HG03571 (cell line): Measurements from ENCODE around the gene TCAIM.
"Not testable (repeated sequence)": the region's sequence is repeated elsewhere in the genome, so short reads cannot be mapped to it uniquely, and the experiment has no call there.

Experiments
- ATAC-seq: cut with Tn5 transposase; IDR thresholded peaks from one replicate; pipeline ENCODE4 v1.9.1; 2021; ENCODE audit not compliant: unreplicated experiment

Gene TCAIM

DNA sequence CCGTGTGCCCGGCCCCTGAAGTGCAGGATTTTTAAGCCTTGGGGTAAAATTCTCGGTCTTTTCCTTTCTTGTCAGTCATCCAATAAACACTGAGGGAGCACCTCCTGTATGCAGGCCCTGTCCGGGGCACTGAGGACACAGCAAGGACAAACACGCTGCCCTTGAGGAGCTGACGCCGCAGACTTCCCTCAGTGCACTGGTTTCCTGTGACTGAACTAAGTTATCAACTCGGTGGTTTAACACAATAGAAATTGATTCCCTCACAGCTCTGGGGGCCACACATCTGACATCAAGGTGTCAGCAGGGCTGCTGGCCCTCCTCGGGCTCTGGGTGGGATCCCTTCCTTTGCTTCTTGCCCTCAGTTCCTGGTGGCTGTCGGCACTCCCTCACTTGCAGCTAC lies 73.8 kb downstream of the TCAIM start:
- no peak for ATAC-seq

DNA sequence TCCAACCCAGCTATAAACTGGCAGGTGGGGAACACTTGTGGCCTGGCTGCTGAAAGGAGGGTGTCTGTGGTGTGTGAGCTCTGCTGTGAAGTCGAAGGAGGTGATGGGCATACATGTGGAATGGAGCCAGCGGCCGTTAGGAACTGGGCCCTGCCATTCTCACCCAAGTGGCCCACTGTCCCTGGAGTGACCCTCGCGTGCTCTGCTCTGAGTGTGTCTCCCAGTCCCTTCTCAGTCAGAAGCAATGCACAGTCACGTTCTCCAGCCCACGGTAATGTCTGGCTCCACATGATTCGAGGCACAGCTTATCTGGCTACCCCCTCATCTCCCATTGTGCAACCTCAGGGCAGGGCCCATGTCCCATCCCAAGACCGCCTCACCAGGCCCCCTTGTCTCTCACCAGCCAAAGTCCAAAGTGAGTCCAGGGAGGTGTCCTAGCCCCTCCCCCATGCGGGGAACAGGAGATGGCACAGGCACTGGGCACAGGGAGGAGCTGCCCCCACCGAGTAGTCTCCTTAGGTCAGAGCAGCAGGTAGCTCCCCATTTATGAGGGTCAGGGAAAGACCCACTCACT lies 76.0 kb downstream of the TCAIM start:
- ATAC-seq = no peak

DNA sequence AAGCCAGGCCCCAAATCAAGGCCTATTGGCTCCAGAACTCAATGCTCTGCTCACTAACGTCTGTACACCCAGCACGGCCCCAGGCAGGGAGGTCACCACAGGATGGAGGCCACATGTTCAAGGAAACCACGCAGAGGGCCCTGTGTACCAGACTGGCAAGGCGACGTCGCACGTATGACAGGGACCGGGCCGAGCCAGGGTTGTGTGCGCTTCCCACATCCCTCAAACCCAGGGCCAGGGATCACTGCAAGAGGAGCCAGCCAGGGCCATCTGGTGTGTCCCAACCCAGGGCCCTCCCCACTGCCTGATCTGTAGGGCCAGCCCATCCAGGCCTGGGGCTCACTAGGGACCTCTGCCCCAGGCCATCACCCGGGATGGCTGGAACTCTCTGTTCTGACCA lies 76.9 kb downstream of the TCAIM start:
- ATAC-seq = no peak

DNA sequence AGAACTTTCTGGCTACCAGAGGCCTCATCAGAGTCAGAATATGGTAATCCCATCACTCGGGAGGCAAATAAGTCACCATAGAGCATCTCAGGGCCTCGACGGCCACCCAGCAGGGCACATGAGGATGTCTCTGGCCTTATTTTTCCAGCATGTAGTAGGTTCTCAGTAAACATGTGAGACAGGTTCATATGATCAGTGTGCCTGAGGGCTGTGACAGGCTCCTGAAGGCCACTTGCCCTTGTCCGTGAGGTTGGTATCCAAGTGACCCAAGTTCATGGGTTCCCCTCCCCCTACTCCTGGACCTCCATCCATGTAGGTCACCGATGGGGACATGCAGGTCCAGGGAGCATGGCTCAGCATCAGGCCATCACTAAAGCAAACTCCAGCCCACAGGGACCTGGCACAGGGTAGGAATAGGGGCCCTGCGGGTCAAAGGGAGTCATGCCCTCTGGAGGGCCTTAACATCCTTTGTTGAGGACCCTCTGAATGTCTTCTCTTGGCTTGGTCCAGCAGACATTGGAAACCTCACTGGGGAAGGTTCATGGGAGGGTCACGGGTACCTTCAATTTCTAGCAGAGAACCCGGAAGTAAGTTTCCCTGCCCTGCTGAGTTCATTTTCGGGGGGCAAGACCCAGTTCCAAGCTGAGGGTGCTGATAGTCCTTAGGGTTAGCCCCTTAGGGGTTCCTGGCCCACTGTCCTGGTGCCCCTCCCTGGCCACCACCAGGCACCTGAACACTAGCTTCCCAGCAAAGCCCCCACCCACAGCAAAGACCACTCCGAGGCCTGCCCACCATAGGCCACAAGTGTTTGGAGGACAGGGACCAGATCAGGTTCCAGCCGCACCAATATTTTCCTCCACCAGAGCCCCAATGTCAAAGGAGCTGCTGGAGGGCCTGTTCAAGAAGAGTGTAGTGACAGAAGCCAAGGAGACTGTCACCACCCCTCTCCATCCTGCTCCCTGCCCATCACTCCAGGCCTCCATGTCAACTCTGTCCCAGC lies 77.8 kb downstream of the TCAIM start:
- ATAC-seq = no peak

DNA sequence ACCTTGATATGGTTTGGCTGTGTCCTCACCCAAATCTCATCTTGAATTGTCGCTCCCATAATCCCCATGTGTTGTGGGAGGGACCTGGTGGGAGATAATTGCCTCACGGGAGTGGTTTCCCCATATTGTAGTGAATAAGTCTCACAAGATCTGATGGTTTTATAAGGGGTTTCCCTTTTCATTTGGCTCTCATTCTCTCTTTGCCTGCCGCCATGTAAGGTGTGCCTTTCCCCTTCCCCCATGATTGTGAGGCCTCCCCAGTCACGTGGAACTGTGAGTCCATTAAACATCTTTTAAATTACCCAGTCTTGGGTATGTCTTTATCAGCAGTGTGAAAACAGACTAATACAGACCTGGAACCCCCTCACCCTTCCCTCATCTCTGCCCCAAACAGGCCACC lies 79.6 kb downstream of the TCAIM start:
- not testable (repeated sequence) for ATAC-seq

DNA sequence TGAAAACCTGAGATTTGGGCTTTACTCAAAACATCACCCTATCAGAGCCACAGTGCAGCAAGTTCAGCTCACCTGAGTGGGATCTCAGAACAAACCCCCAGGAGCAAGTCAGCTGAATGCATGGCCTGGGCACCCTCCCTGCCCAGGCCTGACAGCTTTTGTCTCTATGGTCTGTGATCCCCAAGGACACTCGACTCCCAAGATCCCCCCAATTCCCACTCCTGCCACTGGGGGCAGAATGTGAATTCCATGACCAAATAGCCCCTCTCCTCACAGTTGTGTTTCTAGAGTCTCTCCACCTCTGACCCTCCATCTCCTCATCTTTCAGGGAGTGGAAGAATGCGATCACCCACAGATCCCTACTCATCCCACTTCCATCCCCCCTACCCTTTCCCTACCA lies 80.0 kb downstream of the TCAIM start:
- ATAC-seq = no peak

DNA sequence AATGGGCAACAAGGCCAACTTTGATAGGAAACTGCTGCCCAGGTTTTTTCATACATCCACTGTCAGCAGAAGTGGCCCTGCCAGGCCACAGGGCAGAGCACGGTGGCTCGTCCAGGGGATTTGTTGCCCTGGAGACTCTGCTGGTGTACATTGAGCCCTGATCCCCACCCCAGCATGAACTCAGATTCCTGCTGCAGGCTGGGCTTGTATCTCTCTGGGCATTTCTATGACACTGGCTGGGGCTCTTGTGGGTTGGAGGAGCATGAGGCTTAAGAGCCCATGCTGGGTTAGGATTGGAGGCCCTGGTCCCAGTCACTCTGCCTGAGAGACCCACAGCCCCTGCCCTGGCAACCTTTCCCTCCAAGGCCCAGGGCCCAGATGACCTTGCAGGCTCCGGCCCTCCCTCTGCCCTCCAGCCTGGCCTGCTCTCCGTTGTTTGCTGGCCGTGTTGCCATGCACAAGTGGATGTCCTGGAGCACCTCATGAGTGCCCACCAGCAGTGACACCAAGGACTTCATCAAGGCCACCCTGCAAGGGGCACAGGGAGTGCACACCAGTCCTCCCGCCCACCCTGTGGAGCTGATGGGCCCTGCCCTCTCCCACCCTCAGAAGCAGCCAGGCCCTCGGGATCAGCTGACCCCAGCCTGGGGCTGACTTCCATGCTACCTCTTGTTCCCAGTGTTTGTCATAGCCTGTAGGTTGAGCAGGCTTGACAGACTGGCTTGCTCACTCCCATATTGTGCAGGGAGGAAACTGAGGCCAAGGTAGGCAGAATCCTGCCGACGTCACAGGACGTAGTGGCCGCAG lies 80.8 kb downstream of the TCAIM start:
- ATAC-seq = no peak

DNA sequence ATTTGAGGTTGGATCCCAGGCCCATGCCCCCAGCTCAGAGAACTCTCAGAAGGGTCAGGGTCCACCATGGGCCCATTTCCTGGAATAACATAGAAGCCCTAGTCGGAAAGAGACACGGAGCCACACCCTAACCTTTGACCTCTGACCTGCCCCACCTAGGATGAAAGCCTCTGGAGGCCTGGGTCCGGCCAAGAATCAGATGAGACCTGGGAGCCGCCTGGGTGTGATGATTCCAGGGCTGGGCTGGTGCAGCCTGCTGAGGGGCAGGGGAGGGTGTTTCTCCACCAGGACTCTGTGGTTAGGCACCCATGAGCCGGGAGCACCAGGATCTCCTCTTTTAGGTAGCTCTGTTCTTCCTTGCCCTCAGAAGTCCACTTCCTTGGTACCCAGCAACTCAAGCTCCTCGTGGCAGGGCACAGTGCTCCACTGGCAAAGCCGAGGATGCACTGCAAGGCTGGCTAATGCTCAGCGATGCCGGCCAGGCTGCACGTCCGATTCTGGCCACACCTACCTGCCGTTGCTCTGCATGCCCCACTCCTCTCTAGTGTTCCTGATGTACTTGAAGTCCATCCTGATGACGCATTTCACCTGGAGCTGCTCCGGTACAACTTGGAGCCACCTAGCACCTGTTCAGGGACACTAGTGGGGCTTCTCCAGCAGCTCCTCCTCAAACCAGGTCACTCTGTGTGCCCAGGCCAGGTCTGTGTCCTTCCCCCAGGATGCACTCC lies 81.5 kb downstream of the TCAIM start:
- ATAC-seq = no peak

DNA sequence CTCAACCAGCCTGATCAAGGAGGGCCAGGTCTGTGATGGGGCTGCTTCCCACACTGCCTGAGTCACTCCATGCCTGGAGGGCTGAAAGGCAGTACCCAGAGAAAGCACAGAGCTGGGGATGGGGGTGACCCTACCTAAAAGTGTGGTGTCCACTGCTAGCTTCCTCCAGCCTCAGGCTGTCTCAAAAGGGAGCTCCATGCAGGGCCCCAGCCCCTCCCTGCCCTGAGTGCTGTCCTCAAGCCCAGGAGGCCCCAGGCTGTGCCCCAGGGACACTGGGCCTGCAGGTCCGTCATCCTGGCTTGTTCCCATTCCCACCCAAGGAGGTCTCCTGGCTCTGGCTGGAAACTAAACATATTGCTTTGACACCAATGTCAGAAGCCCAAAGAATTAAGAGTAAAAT lies 82.1 kb downstream of the TCAIM start:
- no peak for ATAC-seq

DNA sequence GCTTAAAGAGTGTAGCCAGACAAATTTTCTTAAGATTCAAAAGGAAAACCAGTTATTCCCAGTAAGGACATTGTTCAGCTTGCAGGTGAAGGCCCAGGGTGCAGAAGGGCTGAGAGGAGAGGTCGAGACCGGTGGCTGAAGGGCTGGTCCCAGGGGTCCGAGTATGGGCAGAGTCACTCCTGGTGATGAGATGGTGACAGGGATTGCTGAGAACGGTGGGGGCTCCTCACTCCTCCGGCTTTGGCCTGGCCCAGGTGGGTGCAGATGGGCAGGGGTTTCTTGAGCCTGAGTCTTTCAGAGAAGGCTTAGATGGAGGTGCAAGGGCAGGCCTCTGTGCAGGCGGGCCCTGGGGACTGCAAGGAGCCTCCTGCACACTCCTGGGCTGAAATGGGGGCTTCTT lies 82.7 kb downstream of the TCAIM start:
- ATAC-seq = no peak

DNA sequence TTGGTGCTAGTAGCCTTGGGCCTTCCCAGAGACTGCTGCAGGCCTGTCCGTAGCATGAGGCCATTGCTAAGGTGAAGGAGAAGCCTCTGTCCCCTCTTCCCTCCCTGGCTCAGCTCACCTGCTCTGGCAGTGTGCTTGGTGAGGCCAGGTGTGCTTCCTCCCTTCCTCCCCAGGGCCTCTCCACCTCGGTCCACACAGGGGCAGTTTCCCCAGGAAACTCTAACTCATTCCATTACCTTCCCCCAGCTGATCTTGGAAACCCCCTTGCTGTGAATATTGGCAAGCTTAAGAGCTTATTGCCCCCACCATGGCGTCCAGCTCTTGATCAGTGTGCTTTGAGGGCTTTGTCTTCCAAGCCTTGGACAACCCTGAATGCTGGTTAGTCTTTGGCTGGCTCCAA lies 86.2 kb downstream of the TCAIM start:
- no peak for ATAC-seq

DNA sequence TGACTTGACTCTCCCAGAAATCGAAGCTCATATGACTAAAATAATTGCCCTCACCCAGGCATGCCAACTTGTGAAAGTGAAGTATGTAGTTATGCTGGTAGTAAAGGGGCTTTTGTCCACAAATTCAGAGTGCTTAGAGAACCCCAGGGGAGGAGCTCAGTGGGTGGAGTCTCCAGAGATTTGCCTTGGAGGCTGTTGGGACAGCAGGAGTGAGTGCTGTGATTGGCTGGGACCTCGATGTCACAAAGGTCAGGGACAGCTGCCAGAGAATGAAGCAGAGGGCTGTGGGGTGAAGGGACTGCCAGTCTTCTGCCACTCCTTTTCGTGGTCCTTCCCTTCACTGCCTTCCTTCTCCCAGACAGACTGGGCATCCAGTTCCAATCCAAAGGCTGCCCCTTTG lies 89.1 kb downstream of the TCAIM start:
- ATAC-seq = no peak

DNA sequence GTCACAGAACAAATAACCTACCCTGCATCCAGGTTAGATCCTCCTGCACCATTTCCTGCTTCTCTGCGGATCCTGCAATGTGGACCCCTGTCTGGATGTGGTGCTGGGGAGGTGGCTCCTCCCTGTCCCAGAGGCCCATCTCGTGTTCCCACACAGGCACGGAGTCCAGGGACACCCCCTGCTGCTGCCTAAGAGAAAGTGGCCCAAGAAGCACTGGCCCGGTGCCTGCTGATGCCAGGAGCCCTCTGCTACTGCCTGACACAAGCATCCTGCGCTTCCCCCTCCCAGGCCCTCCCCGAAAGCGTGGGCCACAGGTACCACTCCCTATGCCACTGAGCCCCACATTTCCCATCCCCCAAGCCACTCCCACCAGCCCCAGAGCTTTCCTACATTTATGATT lies 90.3 kb downstream of the TCAIM start:
- ATAC-seq = no peak

DNA sequence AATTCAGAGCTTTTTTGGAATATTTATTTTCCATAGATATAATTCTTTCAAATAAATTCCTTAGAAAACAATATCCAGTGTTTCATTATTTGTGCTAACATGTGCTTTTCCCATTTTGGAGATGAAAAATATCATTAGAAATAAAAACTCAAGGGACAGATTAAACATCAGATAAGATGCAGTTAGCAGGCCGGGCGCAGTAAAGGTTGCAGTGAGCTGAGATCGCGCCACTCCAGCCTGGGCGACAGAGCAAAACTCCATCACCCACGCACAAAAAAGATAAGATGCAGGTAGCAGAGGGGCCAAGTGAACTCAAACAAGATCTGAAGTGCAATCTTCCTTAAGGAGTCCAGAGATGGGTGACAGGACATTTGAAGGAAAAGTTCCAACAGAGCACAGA lies 90.9 kb downstream of the TCAIM start:
- ATAC-seq = no peak

DNA sequence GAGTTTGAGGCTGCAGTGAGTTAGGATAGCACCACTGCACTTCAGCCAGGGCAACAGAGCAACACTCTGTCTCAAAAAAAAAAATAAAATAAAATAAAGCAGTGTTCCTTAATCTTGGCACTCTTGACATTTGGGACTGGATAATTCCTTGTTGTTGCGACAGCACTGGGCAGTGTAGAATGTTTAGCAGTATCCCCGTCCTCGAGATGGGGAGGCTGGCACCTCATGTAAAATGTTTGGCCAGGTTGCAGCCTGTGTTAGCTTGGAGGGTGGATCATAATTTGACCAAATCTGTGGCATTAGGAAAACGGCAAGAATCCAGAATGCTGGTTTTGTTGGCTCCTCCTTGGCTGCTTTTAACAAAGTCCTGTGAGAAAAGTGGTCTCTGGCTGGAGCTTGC lies 91.9 kb downstream of the TCAIM start:
- ATAC-seq = no peak

DNA sequence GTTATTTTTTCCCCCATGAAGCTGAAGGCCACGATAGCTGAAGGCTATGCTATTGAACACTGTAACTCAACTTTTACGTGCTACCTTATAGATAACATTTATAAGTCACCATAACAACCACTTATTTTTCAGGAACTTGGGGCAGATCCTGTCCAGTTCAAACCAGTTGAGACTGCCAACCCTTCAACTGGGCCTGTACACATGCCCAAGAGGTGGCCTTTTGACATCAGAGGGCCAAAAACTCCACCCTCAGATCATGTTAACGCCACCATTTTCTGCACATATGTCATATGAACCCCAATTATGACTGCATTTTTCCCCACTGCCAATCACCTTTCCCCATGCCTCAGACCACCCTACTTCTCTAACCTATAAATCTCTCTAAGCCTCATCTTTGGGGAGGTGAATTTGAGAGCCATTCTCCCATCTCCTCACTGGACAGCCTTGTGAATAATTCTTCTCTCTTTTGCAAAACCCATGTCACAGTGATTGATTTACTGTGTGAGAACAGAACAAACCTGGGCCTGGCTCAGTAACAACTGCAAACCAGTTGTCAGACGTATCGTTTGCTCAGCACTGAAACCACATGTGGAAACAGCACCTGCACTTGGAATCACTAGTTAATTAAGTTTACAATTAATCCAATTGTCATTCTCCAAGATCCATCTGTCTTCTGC lies 96.4 kb downstream of the TCAIM start:
- no peak for ATAC-seq

DNA sequence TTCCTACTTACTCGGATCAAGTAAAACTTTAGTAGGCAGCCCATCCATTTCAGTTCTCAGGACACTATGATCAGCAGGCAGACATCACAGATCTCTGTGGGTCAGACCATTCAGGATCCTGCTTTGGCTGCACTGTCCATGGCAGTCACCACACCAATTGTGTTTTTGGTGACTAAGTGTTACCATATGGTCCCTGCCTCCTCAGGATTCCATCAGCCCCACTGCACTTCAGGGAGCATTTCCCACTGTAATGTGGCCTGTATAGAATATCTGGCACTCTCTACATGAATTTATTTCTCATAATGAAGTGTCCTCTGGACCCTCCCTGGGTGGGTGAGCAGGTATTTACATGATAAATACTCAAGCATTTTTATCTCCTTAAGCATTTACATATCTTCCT lies 97.6 kb downstream of the TCAIM start:
- no peak for ATAC-seq

DNA sequence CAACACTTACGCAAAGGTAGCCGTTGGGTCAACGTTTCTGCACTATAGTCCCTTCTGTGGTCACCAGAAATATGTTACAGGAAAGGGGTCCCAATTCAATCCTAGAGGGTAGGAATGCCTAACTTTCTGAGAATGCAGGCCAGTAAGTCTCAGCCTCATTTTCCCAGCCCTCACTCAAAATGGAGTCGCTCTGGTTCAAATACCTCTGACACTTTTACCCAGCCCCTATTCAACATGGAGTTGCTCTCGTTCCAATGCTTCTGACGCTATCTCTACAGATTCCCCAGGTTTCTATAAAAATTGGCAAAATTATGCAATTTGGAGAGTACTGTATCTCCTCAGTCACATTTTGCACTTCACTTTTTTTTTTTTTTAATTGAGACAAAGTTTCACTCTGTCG lies 99.2 kb downstream of the TCAIM start:
- ATAC-seq = no peak

DNA sequence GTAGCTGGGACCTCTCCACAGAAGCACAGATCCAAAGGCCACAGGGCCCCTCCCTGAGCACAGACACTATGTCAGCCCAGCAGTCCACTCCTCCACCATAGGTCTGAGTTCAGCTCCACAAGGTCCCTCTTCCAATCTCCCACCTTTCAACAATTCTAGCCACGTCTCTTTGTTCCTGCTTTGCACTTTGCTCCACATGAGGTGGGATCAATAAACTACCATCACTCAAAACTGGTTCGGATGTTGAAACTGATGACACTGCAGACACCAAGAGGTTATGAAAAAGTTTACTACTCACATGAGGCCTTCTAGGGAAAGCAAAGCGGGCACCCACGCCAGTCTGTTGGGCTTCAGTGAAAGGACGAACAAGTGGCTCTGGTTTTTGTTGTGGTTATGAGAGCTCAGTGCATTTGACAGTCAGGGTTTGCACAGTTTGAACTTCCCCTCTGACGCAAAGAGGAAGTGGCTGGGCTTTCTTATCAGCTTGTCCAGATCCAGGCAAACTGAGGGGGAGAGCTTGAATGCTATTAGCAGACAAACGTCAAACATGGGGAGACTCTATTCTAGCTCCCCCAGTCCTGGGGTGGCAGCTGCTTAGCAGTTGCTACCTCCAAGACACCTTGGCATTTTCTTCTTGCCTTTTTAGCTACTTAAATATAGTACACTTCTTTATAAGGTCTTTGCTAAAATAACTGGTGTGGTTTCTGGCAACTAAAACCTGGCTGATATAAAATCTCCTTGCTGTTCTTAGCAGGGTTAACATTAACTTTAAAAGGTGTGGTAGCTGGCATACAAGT lies 101.1 kb downstream of the TCAIM start:
- peak; percentile 96 for ATAC-seq
